GM06990 (cell line): ENCODE results near the gene NKAIN2.
"Not testable (repeated sequence)": the region's sequence is repeated elsewhere in the genome, so short reads cannot be mapped to it uniquely, and the experiment has no call there.

Source experiments
- DNase-seq: peaks from one replicate; pipeline ENCODE4 v3.0.0-alpha.2; 2011; ENCODE audit not compliant: insufficient read length; ENCODE audit errors: extremely low read depth
- H3K27me3 ChIP-seq: replicated peaks from 2 replicates; pipeline ENCODE4 v1.6.0; 2011; ENCODE audit warnings: low read length; ENCODE audit not compliant: control insufficient read depth, insufficient read depth
- H3K36me3 ChIP-seq: 2 replicates; pipeline ENCODE4 v1.5.1; 2011; ENCODE audit warnings: low read length; ENCODE audit not compliant: control insufficient read depth, insufficient read depth
- H3K4me3 ChIP-seq: replicated peaks from 2 replicates; pipeline ENCODE4 v1.5.1; 2011; ENCODE audit warnings: low read depth, mild to moderate bottlenecking, control low read depth, low read length
- CTCF ChIP-seq: IDR thresholded peaks from 2 replicates; pipeline ENCODE4 v1.5.1; 2011; ENCODE audit warnings: low read length, control low read depth, mild to moderate bottlenecking, inconsistent platforms; ENCODE audit not compliant: insufficient read depth, poor library complexity, severe bottlenecking

The NKAIN2 gene

GRCh38 chr6:124688369-124688768, 884.7 kb downstream of the NKAIN2 start:
- no peaks in the 10 kb centered on the region for H3K27me3 ChIP-seq
- H3K36me3 ChIP-seq, result no peaks in the 10 kb centered on the region
- no peak for TF ChIP-seq CTCF
- no peak overlapping the region for H3K4me3 ChIP-seq
- DNase-seq, result no peak

GRCh38 chr6:124694139-124694705, 890.6 kb downstream of the NKAIN2 start:
- Histone ChIP-seq H3K27me3 (no peaks in the 10 kb centered on the region), H3K4me3 (no peak overlapping the region), H3K36me3 (no peaks in the 10 kb centered on the region)
- no peak for DNase-seq
- no peak for TF ChIP-seq CTCF

GRCh38 chr6:124699038-124699437, 895.4 kb downstream of the NKAIN2 start:
- Histone ChIP-seq H3K36me3 (no peaks in the 10 kb centered on the region), H3K27me3 (no peaks in the 10 kb centered on the region), H3K4me3 (no peak overlapping the region)
- no peak for TF ChIP-seq CTCF
- no peak for DNase-seq

- Histone ChIP-seq H3K36me3 (no peaks in the 10 kb centered on the region), H3K27me3 (no peaks in the 10 kb centered on the region), H3K4me3 (no peak overlapping the region)
- DNase-seq, result no peak
- TF ChIP-seq CTCF, result no peak
Measured at GRCh38 chr6:124703541-124703940, 899.9 kb downstream of the NKAIN2 start.

- H3K36me3 ChIP-seq, H3K4me3 ChIP-seq, DNase-seq, H3K27me3 ChIP-seq: not testable (repeated sequence)
Measured at GRCh38 chr6:124712532-124712931, 908.9 kb downstream of the NKAIN2 start.

- Histone ChIP-seq H3K4me3 (no peak overlapping the region), H3K27me3 (no peaks in the 10 kb centered on the region), H3K36me3 (no peaks in the 10 kb centered on the region)
- TF ChIP-seq CTCF, result no peak
- DNase-seq, result no peak
Measured at GRCh38 chr6:124714728-124715127, 911.1 kb downstream of the NKAIN2 start.
